T-cell (primary cell): ENCODE data around the gene TENM4. TPM values are rescaled to one million over a fixed set of nuclear protein-coding genes. Genes with fewer than 3 reads are reported as not detected.
"Not testable (repeated sequence)": the region's sequence is repeated elsewhere in the genome, so short reads cannot be mapped to it uniquely, and the experiment has no call there.

Source experiments
- ATAC-seq, 4 experiments: fragments of 200-7000 bp in 3 of 4; fragments of 150-1000 bp in 1 of 4; cut with Tn5 transposase; replicated peaks in 1 of 4; 1 replicate in 3 of 4; 2 replicates in 1 of 4; pipeline ENCODE4 v1.10.0; 2021; ENCODE audit warnings: moderate library complexity in 3 of 4, mild to moderate bottlenecking in 2 of 4, moderate number of reproducible peaks in 1 of 4
- CTCF ChIA-PET, 2 donors: fragments of 300-600 bp; sonication (Branson Sonifier 250); formaldehyde crosslinking; loops; one replicate each; lab custom pipeline; 2022; ENCODE audit warnings: antibody characterized with exemption in 2 of 2; lab: Charles Lee
- POLR2A ChIA-PET, 2 donors: fragments of 300-600 bp; sonication (Branson Sonifier 250); formaldehyde crosslinking; loops; one replicate each; lab custom pipeline; 2022; ENCODE audit warnings: antibody characterized with exemption in 2 of 2; lab: Charles Lee
- DNase-seq, 35 experiments: peaks; one replicate each; pipeline versions ENCODE4 v3.0.0 to v3.0.0-alpha.2; 2013 to 2023
- H3K27ac ChIP-seq: one replicate; pipeline ENCODE4 v1.5.1; 2013; ENCODE audit warnings: low read length
- H3K27me3 ChIP-seq, 2 experiments: replicated peaks in 1 of 2; 1 replicate in 1 of 2; 2 replicates in 1 of 2; pipeline versions ENCODE4 v1.6.1 to v1.7.0; 2013; ENCODE audit warnings: low read length in 1 of 2, mixed read lengths in 1 of 2; ENCODE audit not compliant: control insufficient read depth in 2 of 2, insufficient read depth in 2 of 2; ENCODE audit errors: extremely low read depth in 1 of 2
- H3K36me3 ChIP-seq, 2 donors: 1 replicate in 1 of 2; 2 replicates in 1 of 2; pipeline versions ENCODE4 v1.6.1 to v1.7.0; 2013; ENCODE audit warnings: low read length in 1 of 2; ENCODE audit not compliant: control insufficient read depth in 2 of 2, insufficient read depth in 1 of 2; ENCODE audit errors: extremely low read depth in 1 of 2
- H3K4me1 ChIP-seq, 2 experiments: 1 replicate in 1 of 2; 2 replicates in 1 of 2; pipeline versions ENCODE4 v1.6.1 to v1.7.0; 2013; ENCODE audit warnings: low read length in 2 of 2, mixed read lengths in 1 of 2; ENCODE audit not compliant: insufficient read depth in 2 of 2, control insufficient read depth in 1 of 2; ENCODE audit errors: extremely low read depth in 1 of 2
- H3K4me3 ChIP-seq, 2 donors: 1 replicate in 1 of 2; 2 replicates in 1 of 2; pipeline versions ENCODE4 v1.5.1 to v1.7.0; 2013; ENCODE audit warnings: mild to moderate bottlenecking in 2 of 2, low read length in 1 of 2, moderate library complexity in 1 of 2; ENCODE audit not compliant: control insufficient read depth in 1 of 2; ENCODE audit errors: extremely low read depth in 1 of 2
- H3K9me3 ChIP-seq: 2 replicates; pipeline ENCODE4 v1.7.0; 2013
- H3K27ac Mint-ChIP-seq, 2 donors: one replicate each; pipeline ENCODE4 v1.8.0; 2020 to 2021; ENCODE audit warnings: mild to moderate bottlenecking in 2 of 2, mixed read lengths in 2 of 2
- H3K27me3 Mint-ChIP-seq, 2 donors: one replicate each; pipeline ENCODE4 v1.8.0; 2021 to 2022; ENCODE audit warnings: mixed read lengths in 2 of 2
- H3K36me3 Mint-ChIP-seq: one replicate; pipeline ENCODE4 v1.8.0; 2021; ENCODE audit warnings: mixed read lengths
- H3K4me1 Mint-ChIP-seq, 3 donors: one replicate each; pipeline ENCODE4 v1.8.0; 2020 to 2022; ENCODE audit warnings: mixed read lengths in 3 of 3, mild to moderate bottlenecking in 1 of 3
- H3K4me3 Mint-ChIP-seq, 3 donors: one replicate each; pipeline ENCODE4 v1.8.0; 2020 to 2022; ENCODE audit warnings: mild to moderate bottlenecking in 3 of 3, mixed read lengths in 3 of 3, moderate library complexity in 3 of 3
- H3K9me3 Mint-ChIP-seq, 3 donors: one replicate each; pipeline ENCODE4 v1.8.0; 2020 to 2022; ENCODE audit warnings: mixed read lengths in 3 of 3
- WGBS: methylation state at CpG from one replicate; pipeline ENCODE4 v1.1.5; 2013; ENCODE audit warnings: missing lambda C conversion rate; ENCODE audit not compliant: insufficient coverage; 5-methylcytosine and 5-hydroxymethylcytosine counted together
- total RNA-seq, 35 experiments: library from RNA in 6 of 35; stranded (reverse) in 6 of 35; fragments of 120-200 nt in 1 of 35; gene quantifications; one replicate each; pipeline versions ENCODE4 v1.2.1 to v1.2.4 and lab custom pipeline; 2013 to 2026

Gene TENM4
- total RNA-seq, 5 donors from 2014 or later (not counting 1 experiment from before 2014, with no cell fraction given), result 0.03 to 0.35 (median 0.03) TPM; not detected in 2

DNA sequence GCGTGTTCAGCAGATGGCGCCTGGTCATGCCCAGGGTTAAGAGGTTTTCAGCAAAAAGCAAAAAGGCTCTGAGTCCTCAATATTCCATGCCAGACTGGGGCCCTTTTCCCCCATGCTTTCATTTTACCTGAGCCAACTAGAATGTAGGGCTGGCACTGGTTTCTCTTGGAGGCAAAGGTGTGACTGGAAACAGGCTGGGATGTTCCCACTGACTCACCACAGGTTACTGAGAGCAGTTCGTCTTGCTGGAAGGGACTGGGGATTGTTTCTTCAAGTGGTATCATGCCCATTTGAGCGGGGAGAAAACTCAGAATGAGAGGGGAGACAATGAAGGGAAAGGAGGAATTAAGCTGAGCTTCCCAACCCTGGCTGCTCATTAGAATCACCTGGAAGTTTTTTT, 243.9 kb downstream of the TENM4 start:
- ATAC-seq, result no peak
- H3K9me3 Mint-ChIP-seq, result peaks cover 0 to 11% (median 0%) of the 10 kb centered on the region in 3 donors
- 83% methylated on average over 2 of the region's 4 CpGs for WGBS

DNA sequence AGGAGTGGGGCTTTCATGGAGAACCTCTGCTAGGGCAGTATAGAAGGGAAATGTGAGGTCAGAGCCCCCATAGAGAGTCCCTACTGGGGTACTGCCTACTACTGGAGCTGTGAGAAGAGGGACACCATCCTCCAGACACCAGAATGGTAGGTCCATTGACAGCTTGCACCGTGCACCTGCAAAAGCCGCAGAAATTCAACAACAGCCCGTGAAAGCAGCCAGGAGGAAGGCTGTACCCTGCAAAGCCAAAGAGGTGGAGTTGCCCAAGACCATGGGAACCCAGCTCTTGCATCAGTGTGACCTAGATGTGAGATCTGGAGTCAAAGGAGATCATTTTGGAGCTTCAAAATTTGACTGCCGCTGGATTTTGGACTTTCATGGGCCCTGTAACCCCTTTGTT, 245.6 kb downstream of the TENM4 start:
- H3K9me3 Mint-ChIP-seq, result peaks cover 0 to 5% (median 0%) of the 10 kb centered on the region in 3 donors
- Histone ChIP-seq H3K27ac (no peak overlapping the region), H3K4me3 (no peak overlapping the region), H3K27me3 (no peaks in the 10 kb centered on the region), H3K4me1 (no peaks in the 10 kb centered on the region), H3K36me3 (no peaks in the 10 kb centered on the region), H3K9me3 (no peaks in the 10 kb centered on the region)
- H3K27ac Mint-ChIP-seq, result no peak overlapping the region
- ATAC-seq (no peak), DNase-seq (no peak)
- no peak overlapping the region for H3K4me3 Mint-ChIP-seq
- WGBS, result 82% methylated on average over 3 of the region's 4 CpGs
- H3K4me1 Mint-ChIP-seq, result no peaks in the 10 kb centered on the region
- no peaks in the 10 kb centered on the region for H3K36me3 Mint-ChIP-seq
- ChIA-PET CTCF (no interaction called here), POLR2A (no interaction called here)
- H3K27me3 Mint-ChIP-seq, result peaks cover 0 to 2% of the 10 kb centered on the region in 2 donors

More for the DNA sequence above, 243.9 kb downstream of the TENM4 start:
- no peaks in the 10 kb centered on the region for H3K4me1 Mint-ChIP-seq
- no peaks in the 10 kb centered on the region for H3K36me3 ChIP-seq
- ChIA-PET POLR2A (no interaction called here), CTCF (no interaction called here)
- H3K27ac Mint-ChIP-seq, result no peak overlapping the region
- DNase-seq, result no peak
- no peaks in the 10 kb centered on the region for H3K9me3 ChIP-seq
- H3K27me3 Mint-ChIP-seq, result peaks cover 3 to 4% of the 10 kb centered on the region in 2 donors
- H3K27me3 ChIP-seq, result no peaks in the 10 kb centered on the region
- H3K27ac ChIP-seq, result no peak overlapping the region
- no peak overlapping the region for H3K4me3 ChIP-seq
- H3K36me3 Mint-ChIP-seq, result no peaks in the 10 kb centered on the region
- H3K4me1 ChIP-seq, result no peaks in the 10 kb centered on the region
- no peak overlapping the region for H3K4me3 Mint-ChIP-seq

GRCh38 chr11:79193663-79194310, 247.0 kb downstream of the TENM4 start:
- no peak overlapping the region for H3K4me3 Mint-ChIP-seq

GRCh38 chr11:79192836-79193235, 248.0 kb downstream of the TENM4 start:
- no peak overlapping the region for H3K4me3 Mint-ChIP-seq
- no CpG with 5 or more reads among the region's 2 CpGs for WGBS
- H3K4me1 Mint-ChIP-seq, result no peaks in the 10 kb centered on the region
- DNase-seq, result no peak
- peaks cover 0 to 5% (median 0%) of the 10 kb centered on the region in 3 donors for H3K9me3 Mint-ChIP-seq
- Histone ChIP-seq H3K27me3 (no peaks in the 10 kb centered on the region), H3K4me3 (no peak overlapping the region), H3K4me1 (no peaks in the 10 kb centered on the region), H3K9me3 (no peaks in the 10 kb centered on the region), H3K27ac (no peak overlapping the region), H3K36me3 (no peaks in the 10 kb centered on the region)
- H3K27ac Mint-ChIP-seq, result no peak overlapping the region
- POLR2A ChIA-PET, result no interaction called here
- peaks cover 0 to 2% of the 10 kb centered on the region in 2 donors for H3K27me3 Mint-ChIP-seq
- no peak for ATAC-seq
- CTCF ChIA-PET, result interaction anchor here in 1 of 2 donors (0.6 kb wide), 1 partner anchor 607 kb away, joined by 3 read pairs; no protein-coding TSS in a partner anchor
- H3K36me3 Mint-ChIP-seq, result no peaks in the 10 kb centered on the region

More at GRCh38 chr11:79193663-79194310, 247.0 kb downstream of the TENM4 start:
- Histone ChIP-seq H3K27ac (no peak overlapping the region), H3K36me3 (no peaks in the 10 kb centered on the region), H3K4me1 (no peaks in the 10 kb centered on the region), H3K4me3 (no peak overlapping the region), H3K9me3 (no peaks in the 10 kb centered on the region), H3K27me3 (no peaks in the 10 kb centered on the region)
- no peak for DNase-seq
- ATAC-seq, result no peak
- POLR2A ChIA-PET, result no interaction called here
- WGBS, result no CpG with 5 or more reads among the region's 7 CpGs
- H3K27ac Mint-ChIP-seq, result no peak overlapping the region
- peaks cover 0 to 2% of the 10 kb centered on the region in 2 donors for H3K27me3 Mint-ChIP-seq
- H3K36me3 Mint-ChIP-seq, result no peaks in the 10 kb centered on the region
- H3K9me3 Mint-ChIP-seq, result peaks cover 0 to 5% (median 0%) of the 10 kb centered on the region in 3 donors
- CTCF ChIA-PET, result no interaction called here
- no peaks in the 10 kb centered on the region for H3K4me1 Mint-ChIP-seq

GRCh38 chr11:79191716-79192115, 249.1 kb downstream of the TENM4 start:
- H3K4me3 Mint-ChIP-seq, POLR2A ChIA-PET, H3K27ac Mint-ChIP-seq, H3K4me1 ChIP-seq, H3K27me3 ChIP-seq, H3K36me3 Mint-ChIP-seq, H3K27me3 Mint-ChIP-seq, DNase-seq, H3K4me1 Mint-ChIP-seq, H3K36me3 ChIP-seq, H3K9me3 Mint-ChIP-seq, H3K9me3 ChIP-seq, H3K27ac ChIP-seq, CTCF ChIA-PET, ATAC-seq, H3K4me3 ChIP-seq: not testable (repeated sequence)
- WGBS, result 93% methylated on average over 6 of the region's 29 CpGs

GRCh38 chr11:79190553-79190952, 250.3 kb downstream of the TENM4 start:
- POLR2A ChIA-PET, result not testable (repeated sequence)
- WGBS, result no CpG with 5 or more reads among the region's 10 CpGs

More at GRCh38 chr11:79190553-79190952, 250.3 kb downstream of the TENM4 start:
- ATAC-seq, H3K27me3 Mint-ChIP-seq, H3K4me3 Mint-ChIP-seq, H3K9me3 ChIP-seq, H3K27me3 ChIP-seq, H3K4me3 ChIP-seq, H3K4me1 ChIP-seq, DNase-seq, CTCF ChIA-PET, H3K4me1 Mint-ChIP-seq, H3K9me3 Mint-ChIP-seq, H3K27ac Mint-ChIP-seq, H3K36me3 Mint-ChIP-seq, H3K36me3 ChIP-seq, H3K27ac ChIP-seq: not testable (repeated sequence)
